ENCODE measurements around the gene COL15A1. TPM values are rescaled to one million over a fixed set of nuclear protein-coding genes. Genes with fewer than 3 reads are reported as not detected.

The COL15A1 gene
- total RNA-seq, 1 experiment from 2014 or later = 0.22 TPM

- TF ChIP-seq, protein P1, sequence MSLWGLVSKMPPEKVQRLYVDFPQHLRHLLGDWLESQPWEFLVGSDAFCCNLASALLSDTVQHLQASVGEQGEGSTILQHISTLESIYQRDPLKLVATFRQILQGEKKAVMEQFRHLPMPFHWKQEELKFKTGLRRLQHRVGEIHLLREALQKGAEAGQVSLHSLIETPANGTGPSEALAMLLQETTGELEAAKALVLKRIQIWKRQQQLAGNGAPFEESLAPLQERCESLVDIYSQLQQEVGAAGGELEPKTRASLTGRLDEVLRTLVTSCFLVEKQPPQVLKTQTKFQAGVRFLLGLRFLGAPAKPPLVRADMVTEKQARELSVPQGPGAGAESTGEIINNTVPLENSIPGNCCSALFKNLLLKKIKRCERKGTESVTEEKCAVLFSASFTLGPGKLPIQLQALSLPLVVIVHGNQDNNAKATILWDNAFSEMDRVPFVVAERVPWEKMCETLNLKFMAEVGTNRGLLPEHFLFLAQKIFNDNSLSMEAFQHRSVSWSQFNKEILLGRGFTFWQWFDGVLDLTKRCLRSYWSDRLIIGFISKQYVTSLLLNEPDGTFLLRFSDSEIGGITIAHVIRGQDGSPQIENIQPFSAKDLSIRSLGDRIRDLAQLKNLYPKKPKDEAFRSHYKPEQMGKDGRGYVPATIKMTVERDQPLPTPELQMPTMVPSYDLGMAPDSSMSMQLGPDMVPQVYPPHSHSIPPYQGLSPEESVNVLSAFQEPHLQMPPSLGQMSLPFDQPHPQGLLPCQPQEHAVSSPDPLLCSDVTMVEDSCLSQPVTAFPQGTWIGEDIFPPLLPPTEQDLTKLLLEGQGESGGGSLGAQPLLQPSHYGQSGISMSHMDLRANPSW (CRISPR knock-in tag; conservative IDR thresholded peaks at IDR 0.05; ENCODE audit: low read depth) = no peak
- TF ChIP-seq PRDM15 (CRISPR knock-in tag; IDR thresholded peaks at IDR 0.05) = no peak
- TF ChIP-seq, protein P2, sequence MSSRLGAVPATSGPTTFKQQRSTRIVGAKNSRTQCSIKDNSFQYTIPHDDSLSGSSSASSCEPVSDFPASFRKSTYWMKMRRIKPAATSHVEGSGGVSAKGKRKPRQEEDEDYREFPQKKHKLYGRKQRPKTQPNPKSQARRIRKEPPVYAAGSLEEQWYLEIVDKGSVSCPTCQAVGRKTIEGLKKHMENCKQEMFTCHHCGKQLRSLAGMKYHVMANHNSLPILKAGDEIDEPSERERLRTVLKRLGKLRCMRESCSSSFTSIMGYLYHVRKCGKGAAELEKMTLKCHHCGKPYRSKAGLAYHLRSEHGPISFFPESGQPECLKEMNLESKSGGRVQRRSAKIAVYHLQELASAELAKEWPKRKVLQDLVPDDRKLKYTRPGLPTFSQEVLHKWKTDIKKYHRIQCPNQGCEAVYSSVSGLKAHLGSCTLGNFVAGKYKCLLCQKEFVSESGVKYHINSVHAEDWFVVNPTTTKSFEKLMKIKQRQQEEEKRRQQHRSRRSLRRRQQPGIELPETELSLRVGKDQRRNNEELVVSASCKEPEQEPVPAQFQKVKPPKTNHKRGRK (CRISPR knock-in tag; IDR thresholded peaks at IDR 0.05; ENCODE audit: borderline replicate concordance) = no peak
Measured at GRCh38 chr9:99116003-99116411, 172.3 kb downstream of the COL15A1 start (continued).

DNA sequence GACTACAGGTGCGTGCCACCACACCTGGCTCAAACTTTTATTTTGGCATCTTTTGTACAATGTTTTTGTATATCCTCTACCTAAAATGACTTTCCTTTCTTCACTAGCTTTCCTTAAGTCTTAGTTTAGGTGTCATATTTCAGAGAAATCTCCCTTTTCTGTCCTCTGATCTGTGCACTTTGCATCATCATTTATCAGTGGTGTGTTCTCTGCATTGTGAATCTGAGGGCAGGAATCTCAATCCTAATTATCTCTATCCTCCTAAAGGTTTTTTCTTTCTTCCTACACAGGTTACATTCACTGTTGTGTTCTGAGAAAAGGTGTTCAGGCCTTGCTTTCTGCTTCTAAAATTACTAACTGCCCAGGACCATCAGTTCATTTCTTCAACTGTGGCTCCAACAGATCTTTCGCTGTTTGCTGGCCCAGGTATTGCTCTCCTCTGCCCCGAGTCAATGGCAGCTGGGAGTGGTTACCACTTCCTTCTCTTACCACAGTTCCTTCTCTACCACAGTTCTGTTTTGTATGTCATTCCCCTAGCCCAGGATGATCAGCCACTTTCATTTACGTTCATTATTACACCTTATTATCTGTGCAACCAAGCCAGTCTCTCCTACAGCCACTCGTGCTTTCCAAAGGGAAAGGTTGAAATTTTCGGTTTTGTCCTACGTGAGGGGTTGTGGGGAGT lies 175.2 kb downstream of the COL15A1 start:
- ChIA-PET POLR2A (no interaction called here), CTCF (no interaction called here)
- DNase-seq (ENCODE audit: low spot score) (no peak), ATAC-seq (no peak)
- peaks cover 54% of the 10 kb centered on the region for H3K4me1 Mint-ChIP-seq
- H3K9me3 Mint-ChIP-seq = peaks cover 4% of the 10 kb centered on the region; the same call in 1 of the 2 replicates
- peaks cover 7% of the 10 kb centered on the region for H3K36me3 Mint-ChIP-seq
- H3K27me3 Mint-ChIP-seq (ENCODE audit: low read depth) = no peaks in the 10 kb centered on the region
- H3K27ac Mint-ChIP-seq = peak overlapping the region; percentile 76; the same call in 1 of the 2 replicates
- no peak overlapping the region for H3K4me3 Mint-ChIP-seq
- TF ChIP-seq, protein P3, sequence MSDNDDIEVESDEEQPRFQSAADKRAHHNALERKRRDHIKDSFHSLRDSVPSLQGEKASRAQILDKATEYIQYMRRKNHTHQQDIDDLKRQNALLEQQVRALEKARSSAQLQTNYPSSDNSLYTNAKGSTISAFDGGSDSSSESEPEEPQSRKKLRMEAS (CRISPR knock-in tag; IDR thresholded peaks at IDR 0.05) = no peak
- TF ChIP-seq ZNF121 (CRISPR knock-in tag; IDR thresholded peaks at IDR 0.05) (no peak), ZNF219 (CRISPR knock-in tag; IDR thresholded peaks at IDR 0.05; ENCODE audit: borderline replicate concordance) (no peak)
- TF ChIP-seq, protein P4, sequence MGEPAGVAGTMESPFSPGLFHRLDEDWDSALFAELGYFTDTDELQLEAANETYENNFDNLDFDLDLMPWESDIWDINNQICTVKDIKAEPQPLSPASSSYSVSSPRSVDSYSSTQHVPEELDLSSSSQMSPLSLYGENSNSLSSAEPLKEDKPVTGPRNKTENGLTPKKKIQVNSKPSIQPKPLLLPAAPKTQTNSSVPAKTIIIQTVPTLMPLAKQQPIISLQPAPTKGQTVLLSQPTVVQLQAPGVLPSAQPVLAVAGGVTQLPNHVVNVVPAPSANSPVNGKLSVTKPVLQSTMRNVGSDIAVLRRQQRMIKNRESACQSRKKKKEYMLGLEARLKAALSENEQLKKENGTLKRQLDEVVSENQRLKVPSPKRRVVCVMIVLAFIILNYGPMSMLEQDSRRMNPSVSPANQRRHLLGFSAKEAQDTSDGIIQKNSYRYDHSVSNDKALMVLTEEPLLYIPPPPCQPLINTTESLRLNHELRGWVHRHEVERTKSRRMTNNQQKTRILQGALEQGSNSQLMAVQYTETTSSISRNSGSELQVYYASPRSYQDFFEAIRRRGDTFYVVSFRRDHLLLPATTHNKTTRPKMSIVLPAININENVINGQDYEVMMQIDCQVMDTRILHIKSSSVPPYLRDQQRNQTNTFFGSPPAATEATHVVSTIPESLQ (CRISPR knock-in tag; IDR thresholded peaks at IDR 0.05) = no peak

- peaks cover 7% of the 10 kb centered on the region for H3K36me3 Mint-ChIP-seq
- H3K4me1 Mint-ChIP-seq = peaks cover 45% of the 10 kb centered on the region
- H3K27me3 Mint-ChIP-seq (ENCODE audit: low read depth) = no peaks in the 10 kb centered on the region
- peaks cover 4% of the 10 kb centered on the region; the same call in 1 of the 2 replicates for H3K9me3 Mint-ChIP-seq
- ChIA-PET CTCF (no interaction called here), POLR2A (no interaction called here)
- DNase-seq (ENCODE audit: low spot score) = no peak
- H3K4me3 Mint-ChIP-seq = no peak overlapping the region
- no peak overlapping the region for H3K27ac Mint-ChIP-seq
- ATAC-seq = no peak
- TF ChIP-seq CTCF (IDR thresholded peaks at IDR 0.05) (no peak), MXD4 (CRISPR knock-in tag; IDR thresholded peaks at IDR 0.05; ENCODE audit: borderline replicate concordance) (no peak), MYBL2 (CRISPR knock-in tag; IDR thresholded peaks at IDR 0.05) (no peak), CREB1 (CRISPR knock-in tag; IDR thresholded peaks at IDR 0.05) (no peak), NFATC4 (CRISPR knock-in tag; IDR thresholded peaks at IDR 0.05) (no peak), E2F4 (CRISPR knock-in tag; IDR thresholded peaks at IDR 0.05; ENCODE audit: borderline replicate concordance, low read depth) (no peak)
- TF ChIP-seq, protein P5, sequence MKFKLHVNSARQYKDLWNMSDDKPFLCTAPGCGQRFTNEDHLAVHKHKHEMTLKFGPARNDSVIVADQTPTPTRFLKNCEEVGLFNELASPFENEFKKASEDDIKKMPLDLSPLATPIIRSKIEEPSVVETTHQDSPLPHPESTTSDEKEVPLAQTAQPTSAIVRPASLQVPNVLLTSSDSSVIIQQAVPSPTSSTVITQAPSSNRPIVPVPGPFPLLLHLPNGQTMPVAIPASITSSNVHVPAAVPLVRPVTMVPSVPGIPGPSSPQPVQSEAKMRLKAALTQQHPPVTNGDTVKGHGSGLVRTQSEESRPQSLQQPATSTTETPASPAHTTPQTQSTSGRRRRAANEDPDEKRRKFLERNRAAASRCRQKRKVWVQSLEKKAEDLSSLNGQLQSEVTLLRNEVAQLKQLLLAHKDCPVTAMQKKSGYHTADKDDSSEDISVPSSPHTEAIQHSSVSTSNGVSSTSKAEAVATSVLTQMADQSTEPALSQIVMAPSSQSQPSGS (CRISPR knock-in tag; IDR thresholded peaks at IDR 0.05; ENCODE audit: borderline replicate concordance, low read depth) = no peak
Measured at GRCh38 chr9:99119976-99120655, 176.4 kb downstream of the COL15A1 start.

All from WTC11 (cell line).